ENCODE measurements around the gene ARL10.

Gene ARL10

DNA sequence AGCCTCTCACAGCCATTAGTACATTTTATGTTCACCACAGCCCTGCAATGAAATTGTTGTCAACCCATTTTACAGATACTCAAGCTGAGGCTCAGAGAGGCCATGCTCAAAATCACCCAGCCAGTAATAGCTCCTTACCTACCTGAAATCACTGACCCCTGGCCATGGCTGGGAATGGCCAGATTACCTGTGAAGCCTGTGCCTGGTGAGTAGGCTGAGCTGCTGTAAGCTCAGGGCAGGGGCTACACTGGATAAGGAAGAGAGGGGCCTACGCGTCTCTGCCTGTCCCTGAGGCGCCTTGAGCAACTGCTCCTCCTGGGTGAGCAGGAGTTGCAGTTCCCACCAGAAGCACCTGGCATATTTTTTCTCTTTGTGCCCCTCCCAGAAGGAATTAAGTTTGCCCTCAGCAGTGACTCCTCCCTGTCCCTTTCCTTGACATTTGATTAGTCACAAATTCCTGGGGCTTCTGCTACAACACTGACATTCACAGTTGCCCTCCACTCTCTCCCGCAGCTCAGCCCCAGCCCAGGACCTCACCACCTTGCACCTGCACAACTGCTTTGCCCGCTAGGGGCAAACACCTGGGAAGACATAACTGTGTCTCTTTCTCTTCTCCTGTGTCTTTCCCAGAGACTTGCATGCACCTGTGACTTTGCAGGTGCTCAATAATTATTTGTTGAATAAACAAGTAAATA is 45.3 kb downstream of the ARL10 start:
- in situ Hi-C loops (cut with MboI; ENCODE audit: low sequenced_read_pairs): no loop called here

DNA sequence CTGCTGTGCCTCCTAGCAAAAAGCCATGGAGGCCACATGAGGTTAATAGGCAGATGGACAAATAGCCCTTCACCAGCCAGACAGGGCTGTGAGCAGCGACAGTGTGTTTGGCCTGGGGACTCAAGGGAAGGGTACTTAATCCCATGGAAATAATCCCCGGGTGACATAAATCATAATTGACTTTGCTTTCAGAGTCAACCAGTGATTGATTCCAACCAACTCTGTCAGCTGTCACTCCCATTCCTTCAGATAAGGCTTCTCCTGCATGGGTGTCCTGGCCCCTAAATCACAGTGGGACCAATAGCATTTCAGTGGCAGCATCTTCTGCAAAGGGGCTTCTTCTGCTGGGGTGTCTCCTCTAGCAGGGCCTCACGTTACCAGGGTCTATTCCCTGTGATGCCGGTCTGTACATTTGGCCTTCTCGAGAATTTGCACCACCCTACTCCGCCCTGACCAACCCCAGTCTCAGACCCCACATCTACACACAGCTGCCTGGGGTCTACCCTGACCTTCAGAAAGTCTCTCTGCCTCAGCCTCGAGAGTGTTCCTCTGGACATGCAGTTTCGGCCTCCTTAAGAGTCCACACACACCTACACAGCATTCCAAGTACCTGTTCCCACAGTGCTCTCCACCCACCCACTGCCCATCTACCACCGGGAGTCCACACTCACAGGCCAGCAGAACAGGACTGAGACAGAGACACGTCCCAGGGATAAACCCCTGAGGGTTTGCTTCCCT is 47.4 kb downstream of the ARL10 start:
- in situ Hi-C loops (cut with MboI; ENCODE audit: low sequenced_read_pairs): no loop called here

DNA sequence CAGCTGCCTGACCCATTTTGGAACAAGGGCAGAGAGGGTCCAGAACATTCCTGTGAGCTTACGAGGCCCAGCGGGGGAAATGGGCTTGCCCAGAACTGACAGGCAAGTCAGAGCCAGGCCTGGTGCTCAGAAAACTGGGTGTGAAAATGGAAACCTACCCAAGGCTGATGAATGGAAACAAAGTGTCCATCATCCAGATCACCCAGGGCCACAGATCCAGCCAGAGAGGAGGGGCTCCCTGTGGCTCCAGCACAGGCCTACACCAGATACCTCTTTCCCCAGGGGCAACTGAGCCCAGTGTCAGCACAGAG is 47.9 kb downstream of the ARL10 start:
- in situ Hi-C loops (cut with MboI; ENCODE audit: low sequenced_read_pairs): no loop called here

DNA sequence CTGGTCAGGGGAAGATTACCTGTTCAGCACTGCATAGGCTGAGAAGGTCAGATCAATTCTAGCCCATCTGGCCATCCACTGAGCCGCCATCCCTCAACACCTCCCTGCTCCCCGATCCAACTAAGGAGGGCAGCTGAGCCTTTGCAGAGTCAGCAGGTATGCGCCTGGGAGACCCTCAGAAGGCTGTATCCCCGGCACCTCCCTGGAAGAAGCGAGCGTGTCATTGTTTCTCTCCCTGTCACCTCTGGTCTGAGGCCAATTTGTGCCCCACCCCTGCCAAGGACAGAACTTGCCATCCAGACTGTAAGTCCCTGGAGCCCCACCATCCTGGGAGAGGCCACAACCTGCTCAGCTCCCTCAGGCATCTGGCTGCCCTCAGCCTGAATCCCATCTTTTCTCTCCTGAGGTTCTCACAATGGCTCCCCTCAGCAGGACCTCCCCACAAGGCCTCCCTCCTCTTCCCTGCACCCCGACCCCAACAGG is 48.5 kb downstream of the ARL10 start:
- in situ Hi-C loops (cut with MboI; ENCODE audit: low sequenced_read_pairs): no loop called here

DNA sequence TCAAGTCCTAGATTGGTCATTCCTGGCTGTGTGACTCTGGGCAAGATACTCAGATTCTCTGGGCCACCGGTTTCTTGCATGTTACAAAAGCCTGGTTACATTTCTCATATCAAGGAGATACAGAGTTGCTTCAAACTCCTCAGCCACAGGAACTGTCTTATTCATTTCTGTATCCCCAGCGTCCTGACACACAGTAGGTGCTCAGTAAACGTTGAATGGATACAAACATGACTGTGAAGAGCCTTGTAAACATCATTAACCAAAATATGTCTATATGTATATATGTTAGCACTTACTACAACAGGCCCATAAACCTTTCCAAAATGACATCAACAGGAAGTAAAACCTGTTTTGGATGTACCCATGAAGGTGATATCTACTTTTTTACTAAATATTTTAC is 49.4 kb downstream of the ARL10 start:
- in situ Hi-C loops (cut with MboI; ENCODE audit: low sequenced_read_pairs): no loop called here

DNA sequence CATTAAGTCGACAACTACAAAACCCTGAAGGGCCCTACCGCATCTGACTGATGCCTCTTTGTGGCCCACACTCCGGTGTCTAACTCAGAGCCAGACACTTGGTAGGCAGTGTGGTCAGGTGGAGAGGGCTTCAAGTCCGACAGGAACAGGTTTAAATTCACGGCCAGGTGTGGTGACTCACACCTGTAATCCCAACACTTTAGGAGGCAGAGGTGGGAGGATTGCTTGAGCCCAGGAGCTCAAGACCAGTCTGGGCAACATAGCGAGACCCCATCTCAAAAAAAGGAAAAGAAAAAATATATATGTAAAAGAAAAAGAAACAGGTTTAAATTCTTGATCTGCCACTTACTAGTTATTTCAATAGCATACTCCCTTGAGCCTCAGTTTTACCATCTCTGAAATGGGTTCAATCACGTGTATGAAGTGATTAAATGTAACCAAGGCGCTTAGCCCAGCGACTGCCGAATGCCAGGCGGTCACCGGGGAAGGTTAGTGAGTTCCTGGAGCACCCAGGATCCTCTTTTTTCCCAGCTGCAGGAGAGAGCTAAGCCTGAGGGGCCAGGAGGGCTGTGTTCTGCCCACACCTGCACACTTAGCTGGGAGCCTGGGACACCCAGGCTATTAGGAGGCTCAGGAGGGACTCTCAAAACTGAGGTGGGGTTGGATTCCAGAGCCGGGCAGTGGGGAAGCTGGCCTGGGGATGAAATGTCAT is 50.1 kb downstream of the ARL10 start:
- in situ Hi-C loops (cut with MboI; ENCODE audit: low sequenced_read_pairs): no loop called here

DNA sequence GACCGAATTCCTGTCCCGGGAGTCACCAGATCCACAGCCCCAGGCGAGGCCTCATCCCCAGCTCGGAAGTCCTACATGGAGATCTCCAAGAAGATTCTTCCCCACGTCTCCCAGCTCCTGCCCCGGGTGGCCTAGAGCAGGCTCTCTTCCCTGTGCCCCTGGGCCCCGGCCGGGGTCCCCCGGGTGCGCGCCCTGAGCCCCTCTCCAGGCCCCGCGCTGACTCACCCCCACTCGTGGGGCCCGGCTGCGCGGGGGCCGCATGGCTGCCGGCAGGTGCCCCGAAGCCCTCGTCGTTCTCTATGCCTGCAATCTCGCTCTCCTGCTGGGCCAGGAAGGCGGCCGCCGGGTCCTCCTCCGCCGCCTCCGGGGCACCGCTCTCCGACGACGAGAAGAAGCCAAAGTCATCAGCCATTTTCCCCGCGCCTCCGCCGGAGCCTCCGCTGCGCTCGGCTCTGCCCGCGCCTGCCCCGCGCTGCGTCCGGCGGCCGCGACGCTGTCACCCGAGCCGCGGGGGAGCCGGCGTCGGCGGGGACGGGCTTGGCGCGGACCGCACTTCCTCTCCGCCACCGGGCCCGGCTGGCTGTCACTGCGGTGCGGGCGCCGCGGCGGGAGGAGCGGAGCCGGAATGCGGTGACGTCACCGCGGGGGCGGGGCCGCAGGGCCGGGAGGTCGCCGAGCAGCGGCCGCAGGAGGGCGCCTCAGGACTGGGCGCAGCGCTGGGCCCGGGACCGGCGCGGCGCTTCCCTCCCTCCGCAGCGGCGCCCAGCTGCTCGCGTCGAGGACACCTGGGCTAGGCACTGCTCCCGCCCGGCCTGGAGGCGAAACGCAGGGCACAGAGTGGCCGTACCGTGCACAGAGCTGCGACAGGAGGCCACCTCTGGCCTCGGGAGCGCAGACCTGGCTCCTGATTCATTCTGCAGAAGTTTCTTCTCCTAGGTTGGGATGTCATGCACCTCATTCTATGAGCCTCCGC is 51.0 kb downstream of the ARL10 start, which contains the start of gene CLTB:
CLTB (minus strand) TSS at position 588 of the 973 bp plus-strand sequence; CDS start at position 412, 176 bp downstream.
- in situ Hi-C loops (cut with MboI; ENCODE audit: low sequenced_read_pairs): no loop called here

DNA sequence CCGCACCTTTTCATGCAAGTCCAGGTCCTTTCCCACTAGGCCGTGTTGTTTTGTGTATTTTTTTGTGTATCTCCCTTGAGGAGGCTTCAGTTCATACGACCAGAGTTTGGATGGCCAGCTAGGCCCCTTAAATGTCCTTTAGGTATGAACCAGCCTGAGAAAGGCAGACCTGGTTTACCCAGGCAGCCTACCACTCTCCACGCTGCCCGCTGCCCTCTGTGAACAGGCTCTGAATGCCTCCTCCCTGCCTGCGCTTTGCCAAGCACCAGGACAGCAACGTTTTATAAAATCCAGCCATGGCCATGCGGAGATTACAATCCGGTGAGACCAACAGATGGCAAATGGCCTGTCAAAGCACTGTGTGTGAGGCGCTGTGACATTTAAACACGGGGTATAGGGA is 51.7 kb downstream of the ARL10 start:
- in situ Hi-C loops (cut with MboI; ENCODE audit: low sequenced_read_pairs): no loop called here

DNA sequence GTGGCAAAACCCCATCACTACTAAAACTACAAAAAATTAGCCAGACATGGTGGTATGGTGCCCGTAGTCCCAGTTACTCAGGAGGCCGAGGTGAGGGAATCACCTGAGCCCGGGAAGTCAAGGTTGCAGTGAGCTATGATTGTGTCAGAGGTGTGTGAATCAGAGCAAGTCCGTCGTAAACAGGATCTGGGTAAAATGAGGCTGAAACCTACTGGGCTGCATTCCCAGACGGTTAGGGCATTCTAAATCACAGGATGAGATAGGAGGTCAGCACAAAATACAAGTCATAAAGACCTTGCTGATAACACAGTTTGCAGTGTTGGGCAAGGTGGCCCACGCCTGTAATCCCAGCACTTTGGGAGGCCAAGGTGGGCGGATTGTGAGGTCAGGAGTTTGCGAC is 53.0 kb downstream of the ARL10 start:
- in situ Hi-C loops (cut with MboI; ENCODE audit: low sequenced_read_pairs): no loop called here

DNA sequence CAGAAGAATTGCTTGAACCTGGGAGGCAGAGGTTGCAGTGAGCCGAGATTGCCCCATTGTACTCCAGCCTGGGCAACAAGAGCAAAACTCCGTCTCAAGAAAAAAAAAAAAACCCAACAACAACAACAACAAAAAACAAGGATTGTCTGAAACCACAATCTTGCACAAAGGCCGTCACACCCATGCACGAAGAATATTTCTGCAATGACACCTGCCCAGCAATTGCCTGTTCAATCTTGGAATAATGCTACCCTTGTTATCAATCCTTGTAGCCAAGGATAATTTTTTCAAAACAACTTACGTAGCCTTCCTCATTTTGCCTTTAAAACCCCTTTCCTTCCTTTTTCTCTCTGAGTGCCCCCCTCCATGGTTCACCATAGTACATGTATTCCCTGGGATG is 54.8 kb downstream of the ARL10 start:
- in situ Hi-C loops (cut with MboI; ENCODE audit: low sequenced_read_pairs): no loop called here

DNA sequence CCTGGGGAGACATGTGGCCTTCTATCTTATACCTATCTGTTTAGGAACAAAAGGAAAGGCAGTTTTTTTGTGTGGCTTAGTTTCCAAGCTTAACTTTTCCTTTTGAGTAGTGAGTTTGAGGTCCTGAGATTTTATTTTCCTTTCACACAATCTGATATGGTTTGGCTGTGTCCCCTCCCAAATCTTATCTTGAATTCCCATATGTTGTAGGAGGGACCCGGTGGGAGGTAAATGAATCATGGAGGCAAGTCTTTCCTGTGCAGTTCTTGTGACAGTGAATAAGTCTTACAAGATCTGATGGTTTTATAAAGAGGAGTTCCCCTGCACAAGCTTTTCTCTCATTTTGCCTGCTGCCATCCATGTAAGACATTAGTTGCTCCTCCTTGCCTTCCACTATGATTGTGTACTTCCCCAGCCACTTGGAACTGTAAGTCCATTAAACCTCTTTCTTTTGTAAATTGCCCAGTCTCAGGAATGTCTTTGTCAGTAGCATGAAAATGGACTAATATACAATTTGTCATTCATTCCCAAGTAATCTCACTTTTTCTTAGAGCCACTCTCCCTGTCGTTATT is 55.8 kb downstream of the ARL10 start:
- in situ Hi-C loops (cut with MboI; ENCODE audit: low sequenced_read_pairs): no loop called here

DNA sequence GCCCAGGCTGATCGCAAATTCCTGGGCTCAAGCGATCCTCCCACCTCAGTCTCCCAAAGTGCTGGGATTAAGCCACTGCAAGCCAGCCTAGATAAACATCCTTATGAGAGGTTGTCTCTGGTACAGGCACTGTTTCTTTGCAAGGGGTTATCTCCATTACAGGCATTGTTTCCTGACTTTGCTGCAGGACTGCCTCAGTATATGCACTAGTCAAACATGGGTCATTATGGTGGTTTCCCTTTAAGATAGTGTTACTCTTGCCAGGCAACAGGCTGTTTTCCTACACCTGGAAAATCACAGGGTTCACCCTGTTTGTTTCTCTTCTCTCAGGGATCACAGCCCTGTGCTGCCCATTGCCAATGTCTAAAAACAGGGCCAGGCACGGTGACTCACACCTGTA is 58.9 kb downstream of the ARL10 start:
- in situ Hi-C loops (cut with MboI; ENCODE audit: low sequenced_read_pairs): no loop called here

DNA sequence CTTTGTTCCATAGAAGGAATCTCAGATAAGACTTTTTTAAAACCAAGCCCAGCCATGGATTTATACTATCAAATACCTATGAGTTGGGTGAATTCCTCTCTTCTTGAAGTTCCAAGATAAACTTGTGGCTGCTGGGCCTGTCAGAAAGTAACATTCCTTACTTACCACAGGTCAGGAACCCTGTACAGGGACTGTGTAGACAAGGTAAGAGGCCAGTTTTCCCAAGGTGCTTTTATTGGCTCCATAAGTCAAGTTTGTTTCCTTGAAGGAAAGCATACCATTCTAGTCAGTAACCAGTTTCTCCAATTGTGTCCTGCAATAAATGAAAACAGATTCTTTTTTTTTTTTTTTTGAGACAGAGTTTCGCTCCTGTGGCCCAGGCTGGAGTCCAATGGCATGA is 59.9 kb downstream of the ARL10 start:
- in situ Hi-C loops (cut with MboI; ENCODE audit: low sequenced_read_pairs): no loop called here

DNA sequence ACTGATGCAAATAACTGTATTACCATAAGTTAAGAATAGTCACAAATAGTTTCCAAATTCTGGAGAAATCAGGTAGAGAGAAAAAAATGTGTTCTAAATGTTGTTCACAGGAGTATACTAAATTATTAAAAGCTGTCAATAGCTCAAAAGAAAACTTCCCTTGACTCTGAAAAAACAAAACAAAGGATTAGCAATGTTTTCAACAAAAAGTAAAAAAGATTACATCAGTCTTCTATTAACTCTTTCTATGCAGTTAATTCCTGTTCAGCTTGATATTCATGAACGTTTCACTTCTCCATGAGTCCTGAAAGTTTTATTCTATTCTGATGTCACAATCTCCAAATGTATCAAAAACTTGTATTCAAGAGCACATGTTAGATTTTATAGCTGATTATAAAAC is 60.5 kb downstream of the ARL10 start:
- in situ Hi-C loops (cut with MboI; ENCODE audit: low sequenced_read_pairs): no loop called here

DNA sequence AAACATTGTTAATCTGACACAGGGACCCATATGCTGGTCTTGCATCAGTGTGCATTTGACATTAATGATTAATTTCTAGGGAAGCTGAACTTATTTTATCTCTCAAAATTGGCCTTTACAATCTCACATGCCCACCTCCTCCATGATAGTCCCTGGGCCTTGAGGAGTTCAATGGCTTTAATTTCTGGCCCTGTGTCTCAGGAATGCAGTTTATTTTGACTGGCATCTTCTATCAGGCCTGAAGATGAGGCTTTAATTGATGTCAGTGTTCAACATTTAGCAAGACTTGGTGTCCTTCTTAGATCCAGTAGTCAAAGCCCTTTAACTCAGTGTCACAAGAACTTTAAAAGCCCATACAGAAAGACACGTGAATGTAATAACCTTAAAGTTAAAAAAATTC is 61.6 kb downstream of the ARL10 start:
- in situ Hi-C loops (cut with MboI; ENCODE audit: low sequenced_read_pairs): no loop called here

DNA sequence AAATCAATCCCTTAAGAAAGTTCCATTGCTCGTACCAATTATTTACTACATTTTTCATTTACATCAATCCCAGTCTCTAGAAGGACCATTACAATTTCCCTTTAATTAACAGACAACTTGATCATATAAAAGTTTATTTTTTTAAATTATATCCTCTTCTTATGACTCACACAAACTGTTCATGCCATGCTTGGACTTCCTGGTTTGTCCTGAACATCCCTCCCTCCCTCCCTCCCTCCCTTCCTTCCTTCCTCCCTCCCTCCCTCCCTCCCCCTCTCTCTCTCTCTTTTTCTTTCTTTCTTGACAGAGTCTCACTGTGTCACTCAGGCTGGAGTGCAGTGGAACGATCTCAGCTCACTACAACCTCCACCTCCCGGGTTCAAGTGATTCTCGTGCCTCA is 62.7 kb downstream of the ARL10 start:
- in situ Hi-C loops (cut with MboI; ENCODE audit: low sequenced_read_pairs): no loop called here

DNA sequence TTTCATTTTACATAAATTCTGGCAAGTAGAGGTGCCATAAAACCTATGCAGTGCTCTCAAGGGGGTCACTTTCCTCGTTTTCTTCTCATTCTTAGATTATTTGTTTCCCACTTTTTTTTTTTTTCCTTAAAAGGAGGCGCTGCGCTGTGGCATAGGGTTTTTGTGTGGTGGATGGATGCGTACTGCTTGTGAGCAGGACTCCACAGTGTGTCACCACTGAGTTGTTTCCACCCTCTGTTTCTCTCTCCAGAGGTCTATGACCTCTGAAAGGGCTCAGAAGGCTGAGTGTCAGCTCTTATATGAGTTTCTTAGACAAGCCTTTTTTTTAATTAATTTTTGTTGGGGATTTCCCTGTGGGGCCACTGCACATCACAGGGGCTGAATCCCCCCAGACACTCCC is 64.7 kb downstream of the ARL10 start:
- in situ Hi-C loops (cut with MboI; ENCODE audit: low sequenced_read_pairs): no loop called here
